ENCODE data around the gene KRTAP12-2.

The KRTAP12-2 gene

GRCh38 chr21:44657635-44658540 lies 8.8 kb downstream of the KRTAP12-2 start, which contains the start of gene KRTAP12-3:
Gene KRTAP12-3 (plus strand): TSS chr21:44657932. CDS start chr21:44657980, 48 bp downstream.
- Histone ChIP-seq H3K9me2 (replicated peaks; ENCODE audit: low read depth, low read length) (no peaks in the 10 kb centered on the region), H2AFZ (ENCODE audit: low read length) (no peak within 1 kb of the TSS), H3K4me3 (ENCODE audit: low read length, poor library complexity, severe bottlenecking) (no peak within 1 kb of the TSS), H4K20me1 (ENCODE audit: insufficient read depth, low read length, poor library complexity, severe bottlenecking) (no peaks in the 10 kb centered on the region), H3F3A (ENCODE audit: low read depth) (no peaks in the 10 kb centered on the region), H3K4me2 (ENCODE audit: low read depth, low read length, poor library complexity, severe bottlenecking) (no peak within 1 kb of the TSS), H3K36me3 (ENCODE audit: insufficient read depth, low read length) (no peaks in the 10 kb centered on the region), H3K9ac (ENCODE audit: low read depth, low read length, poor library complexity, severe bottlenecking) (no peak within 1 kb of the TSS), H3K27me3 (ENCODE audit: insufficient read depth, low read length, poor library complexity, severe bottlenecking) (no peaks in the 10 kb centered on the region), H3K4me1 (ENCODE audit: insufficient read depth, low read length, poor library complexity, severe bottlenecking) (no peaks in the 10 kb centered on the region), H3K79me2 (ENCODE audit: insufficient read depth, low read length) (no peaks in the 10 kb centered on the region), H3K9me3 (ENCODE audit: insufficient read depth, low read depth, low read length) (peaks cover 5% of the 10 kb centered on the region; the same call in 1 of the 2 replicates)
- no peak for TF ChIP-seq EZH2phosphoT487 (IDR thresholded peaks at IDR 0.05; ENCODE audit: borderline replicate concordance)
- no peak for TF ChIP-seq CTCF (conservative IDR thresholded peaks at IDR 0.05; ENCODE audit: low read length)

- TF ChIP-seq EZH2phosphoT487 (IDR thresholded peaks at IDR 0.05; ENCODE audit: borderline replicate concordance) (no peak), CTCF (conservative IDR thresholded peaks at IDR 0.05; ENCODE audit: low read length) (no peak)
- H2AFZ ChIP-seq (ENCODE audit: low read length): no peak overlapping the region
- H3K36me3 ChIP-seq (ENCODE audit: insufficient read depth, low read length): no peaks in the 10 kb centered on the region
- H3K79me2 ChIP-seq (ENCODE audit: insufficient read depth, low read length): no peaks in the 10 kb centered on the region
- H4K20me1 ChIP-seq (ENCODE audit: insufficient read depth, low read length, poor library complexity, severe bottlenecking): no peaks in the 10 kb centered on the region
- H3K9me2 ChIP-seq (replicated peaks; ENCODE audit: low read depth, low read length): no peaks in the 10 kb centered on the region
- H3K9ac ChIP-seq (ENCODE audit: low read depth, low read length, poor library complexity, severe bottlenecking): no peak overlapping the region
- H3K27me3 ChIP-seq (ENCODE audit: insufficient read depth, low read length, poor library complexity, severe bottlenecking): no peaks in the 10 kb centered on the region
- no peaks in the 10 kb centered on the region for H3F3A ChIP-seq (ENCODE audit: low read depth)
- H3K4me1 ChIP-seq (ENCODE audit: insufficient read depth, low read length, poor library complexity, severe bottlenecking): no peaks in the 10 kb centered on the region
- no peak overlapping the region for H3K4me2 ChIP-seq (ENCODE audit: low read depth, low read length, poor library complexity, severe bottlenecking)
- peaks cover 5% of the 10 kb centered on the region; the same call in 1 of the 2 replicates for H3K9me3 ChIP-seq (ENCODE audit: insufficient read depth, low read depth, low read length)
- no peak overlapping the region for H3K4me3 ChIP-seq (ENCODE audit: low read length, poor library complexity, severe bottlenecking)
Measured at GRCh38 chr21:44656868-44657267, 9.9 kb downstream of the KRTAP12-2 start.

DNA sequence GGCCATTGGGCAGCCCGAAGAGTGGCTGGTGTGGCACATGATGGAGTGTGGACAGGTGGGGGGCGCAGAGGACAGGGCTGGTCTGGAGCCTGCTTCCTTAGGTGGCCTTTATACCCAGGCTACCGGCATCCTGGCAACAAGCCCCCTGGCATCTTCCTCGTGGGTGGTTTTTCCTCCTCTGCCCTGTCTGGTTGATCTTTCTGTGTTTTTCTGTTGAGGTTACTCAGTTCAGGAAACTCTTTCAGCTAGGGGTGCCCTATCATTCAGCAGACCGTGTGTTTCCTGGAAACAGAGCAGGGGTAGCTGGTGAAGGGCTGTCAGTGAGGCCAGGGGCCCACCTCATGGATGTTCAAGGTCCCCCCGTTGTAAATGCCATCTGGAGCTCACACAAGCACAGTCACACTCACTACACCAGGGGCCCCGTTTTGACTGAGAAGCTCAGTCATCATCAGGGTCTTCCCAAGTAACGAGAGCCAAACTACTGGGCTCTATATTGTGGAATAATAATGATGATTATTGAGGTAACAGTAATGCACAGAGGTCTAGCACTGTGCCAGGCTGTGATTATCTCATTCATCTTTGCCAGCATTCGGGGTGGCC lies 12.1 kb downstream of the KRTAP12-2 start, which contains the start of gene KRTAP12-4:
Gene KRTAP12-4 (minus strand): TSS at position 84 of the 600 bp plus-strand sequence. CDS start 45 bp downstream, at position 39.
- Histone ChIP-seq H3K4me1 (ENCODE audit: insufficient read depth, low read length, poor library complexity, severe bottlenecking) (no peaks in the 10 kb centered on the region), H3K36me3 (ENCODE audit: insufficient read depth, low read length) (no peaks in the 10 kb centered on the region), H3K27me3 (ENCODE audit: insufficient read depth, low read length, poor library complexity, severe bottlenecking) (no peaks in the 10 kb centered on the region), H3K79me2 (ENCODE audit: insufficient read depth, low read length) (no peaks in the 10 kb centered on the region), H3K4me2 (ENCODE audit: low read depth, low read length, poor library complexity, severe bottlenecking) (no peak within 1 kb of the TSS), H4K20me1 (ENCODE audit: insufficient read depth, low read length, poor library complexity, severe bottlenecking) (no peaks in the 10 kb centered on the region), H3K9me3 (ENCODE audit: insufficient read depth, low read depth, low read length) (peaks cover 5% of the 10 kb centered on the region; the same call in 1 of the 2 replicates), H3F3A (ENCODE audit: low read depth) (no peaks in the 10 kb centered on the region), H3K9ac (ENCODE audit: low read depth, low read length, poor library complexity, severe bottlenecking) (no peak within 1 kb of the TSS), H2AFZ (ENCODE audit: low read length) (no peak within 1 kb of the TSS), H3K9me2 (replicated peaks; ENCODE audit: low read depth, low read length) (no peaks in the 10 kb centered on the region), H3K4me3 (ENCODE audit: low read length, poor library complexity, severe bottlenecking) (no peak within 1 kb of the TSS)
- TF ChIP-seq EZH2phosphoT487 (IDR thresholded peaks at IDR 0.05; ENCODE audit: borderline replicate concordance) (no peak), CTCF (conservative IDR thresholded peaks at IDR 0.05; ENCODE audit: low read length) (no peak)

Measured in Loucy (cell line).